NOMO-1 treated with DMSO at 0.1 percent for 48 hours (cell line): Measurements from ENCODE around the gene ZACN.
"Not testable (repeated sequence)": the region's sequence is repeated elsewhere in the genome, so short reads cannot be mapped to it uniquely, and the experiment has no call there.

ENCODE experiments used
- DNase-seq: peaks from one replicate; lab custom pipeline; 2025; ENCODE audit not compliant: unreplicated experiment; lab: John Stamatoyannopoulos, UW

Gene ZACN

GRCh38 chr17:76053246-76054111 lies 25.5 kb upstream of the ZACN start:
- DNase-seq = no peak

GRCh38 chr17:76054112-76054476 lies 24.9 kb upstream of the ZACN start:
- DNase-seq = no peak

DNA sequence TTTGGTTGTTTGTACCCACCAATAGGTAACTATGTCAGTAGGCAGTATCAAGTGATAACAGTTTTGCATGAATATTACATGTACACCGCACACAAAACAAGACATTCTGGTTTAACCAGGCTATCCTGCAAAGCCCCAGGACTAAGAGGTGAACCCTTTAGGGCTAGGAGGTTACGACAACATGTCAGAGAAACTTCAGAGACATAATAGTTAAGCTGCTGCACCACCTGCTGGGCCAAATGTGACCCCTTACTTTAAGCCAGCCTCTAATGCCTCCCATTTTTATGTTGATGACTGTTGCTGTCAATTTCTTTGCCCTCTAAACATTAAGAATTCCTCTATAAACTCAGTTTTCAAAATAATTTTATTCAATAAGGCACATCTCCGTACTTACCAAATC lies 22.1 kb upstream of the ZACN start:
- no peak for DNase-seq

DNA sequence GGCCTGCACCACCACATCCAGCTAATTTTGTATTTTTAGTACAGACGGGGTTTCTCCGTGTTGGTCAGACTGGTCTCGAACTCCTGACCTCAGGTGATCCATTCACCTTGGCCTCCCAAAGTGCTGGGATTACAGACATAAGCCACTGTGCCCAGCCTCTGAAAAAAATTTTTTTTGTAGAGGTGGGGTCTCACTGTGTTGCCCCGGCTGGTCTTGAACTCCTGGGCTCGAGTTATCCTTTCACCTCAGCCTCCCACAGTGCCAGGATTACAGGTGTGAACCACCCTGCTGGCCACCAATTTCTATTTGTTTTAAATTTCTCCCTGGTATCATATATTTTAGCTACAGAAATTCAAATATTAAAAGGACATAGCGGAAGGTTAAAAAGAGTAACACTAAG lies 20.7 kb upstream of the ZACN start:
- not testable (repeated sequence) for DNase-seq

- DNase-seq = no peak
Measured at GRCh38 chr17:76063875-76064546, 15.0 kb upstream of the ZACN start.

DNA sequence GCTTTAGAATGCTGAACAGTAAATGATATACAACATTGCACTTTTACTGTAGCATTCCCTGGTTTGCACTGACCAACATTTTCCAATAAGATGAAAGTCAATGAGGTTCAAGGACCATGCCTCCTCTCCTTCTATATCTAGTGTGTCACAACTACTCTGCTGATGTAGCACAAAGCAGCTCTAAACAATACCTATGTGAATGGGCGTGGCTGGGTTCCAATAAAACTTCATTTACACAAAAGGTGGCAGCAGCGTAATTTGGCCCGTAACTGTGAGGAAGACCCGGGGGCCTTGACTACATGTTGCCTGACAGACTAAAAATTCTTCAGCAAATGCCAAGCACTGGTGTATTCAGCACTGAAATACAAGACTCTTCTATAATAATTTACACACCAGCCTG lies 13.2 kb upstream of the ZACN start:
- DNase-seq = no peak

DNA sequence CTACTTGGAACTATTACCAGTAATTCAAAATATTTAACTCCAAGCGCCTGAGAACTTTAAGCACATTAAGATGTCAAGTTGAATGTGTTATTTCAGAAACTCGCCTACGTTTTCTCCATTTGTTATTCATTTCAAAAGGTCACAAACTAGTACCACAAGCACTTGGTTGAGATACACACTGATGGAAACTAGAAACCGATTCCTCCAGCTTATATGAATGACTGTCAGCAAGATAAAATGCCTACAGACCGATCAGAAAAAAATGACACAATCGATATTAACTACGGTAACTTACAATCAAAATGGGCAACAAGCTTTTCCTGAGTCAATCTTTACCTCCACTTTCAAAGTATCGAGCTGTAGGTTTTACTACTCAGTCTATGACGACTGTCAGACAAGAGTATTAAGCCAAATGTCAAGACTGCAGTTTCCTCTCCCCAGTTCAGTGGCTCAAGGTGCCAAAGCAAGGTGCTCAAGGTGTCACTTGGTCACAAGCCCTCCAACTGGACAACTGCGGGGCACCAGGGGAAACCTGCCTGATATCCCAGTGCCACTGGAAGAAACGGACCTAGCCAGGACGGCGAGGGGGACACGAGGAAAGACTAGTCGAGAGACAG lies 7.3 kb upstream of the ZACN start:
- DNase-seq = no peak

DNA sequence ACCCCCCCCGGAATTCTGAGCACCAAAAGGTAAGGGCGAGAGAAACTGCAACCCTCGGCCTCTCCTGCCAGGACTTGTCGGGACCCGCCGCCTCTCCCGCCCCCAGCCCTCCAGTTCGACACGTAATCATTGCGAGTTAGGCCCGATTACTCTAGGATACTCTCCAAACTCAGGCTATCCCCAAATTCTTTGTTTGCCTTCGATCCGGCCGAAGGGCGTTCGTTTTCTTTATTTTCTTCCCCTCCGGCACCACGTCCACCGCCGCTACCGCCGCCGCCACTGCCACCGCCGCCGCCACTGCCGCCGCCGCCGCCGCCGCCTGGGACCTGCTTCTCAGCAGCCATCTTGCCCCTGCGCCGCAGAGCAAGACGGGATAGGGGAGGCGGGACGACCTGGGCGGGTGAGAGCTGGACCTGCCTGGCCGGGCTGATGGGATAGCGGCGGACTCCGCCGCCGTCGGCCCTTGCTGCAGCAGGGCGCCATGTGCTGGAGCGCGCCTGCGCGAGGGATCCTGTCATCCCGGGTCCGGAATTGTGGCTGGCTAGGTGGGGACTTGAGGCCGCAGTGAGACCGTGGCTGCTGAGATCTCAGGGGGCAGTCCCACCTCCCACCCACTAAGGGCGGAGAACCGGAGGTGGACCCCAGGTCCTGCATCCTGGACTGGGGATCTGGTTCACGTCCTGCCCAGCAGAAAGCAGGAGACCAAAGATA lies 6.7 kb upstream of the ZACN start, which contains the start of gene SRP68:
Gene SRP68 (minus strand): TSS at position 370 of the 711 bp plus-strand sequence. CDS start 26 bp downstream, at position 344.
- DNase-seq = peak; percentile 83

GRCh38 chr17:76074390-76075363 lies 4.3 kb upstream of the ZACN start, which contains the start of gene GALR2:
GALR2 (plus strand) TSS chr17:76074781; CDS start chr17:76074884, 103 bp downstream.
- DNase-seq = no peak

GRCh38 chr17:76075364-76076145 lies 3.4 kb upstream of the ZACN start:
- peak; percentile 33 for DNase-seq

DNA sequence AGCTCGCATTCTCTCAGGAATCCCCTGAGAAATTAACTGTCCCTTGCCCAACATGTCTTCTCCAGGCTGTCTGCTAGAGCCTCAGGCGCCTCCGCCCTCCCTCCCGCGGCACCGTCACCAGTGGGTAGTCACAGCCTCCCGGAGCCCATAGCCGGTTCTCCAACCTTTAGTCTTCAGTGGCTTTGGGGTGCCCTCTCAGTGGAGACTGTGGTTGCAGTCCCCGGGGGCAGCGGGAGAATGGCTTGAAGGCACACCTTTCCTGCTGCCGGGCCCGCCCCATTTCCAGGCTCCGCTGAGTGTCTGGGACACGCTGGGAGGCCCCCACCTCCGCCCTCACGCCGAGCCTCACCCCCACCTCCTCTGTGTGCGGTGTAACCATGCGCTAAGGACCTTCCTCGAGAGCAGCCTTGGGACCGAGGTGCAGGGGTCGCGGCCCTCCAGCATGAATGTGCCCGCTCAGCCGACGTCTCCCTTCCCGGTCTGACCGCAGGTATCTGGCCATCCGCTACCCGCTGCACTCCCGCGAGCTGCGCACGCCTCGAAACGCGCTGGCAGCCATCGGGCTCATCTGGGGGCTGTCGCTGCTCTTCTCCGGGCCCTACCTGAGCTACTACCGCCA lies 2.7 kb upstream of the ZACN start:
- DNase-seq = no peak

GRCh38 chr17:76076765-76077583 lies 2.0 kb upstream of the ZACN start:
- DNase-seq = no peak

DNA sequence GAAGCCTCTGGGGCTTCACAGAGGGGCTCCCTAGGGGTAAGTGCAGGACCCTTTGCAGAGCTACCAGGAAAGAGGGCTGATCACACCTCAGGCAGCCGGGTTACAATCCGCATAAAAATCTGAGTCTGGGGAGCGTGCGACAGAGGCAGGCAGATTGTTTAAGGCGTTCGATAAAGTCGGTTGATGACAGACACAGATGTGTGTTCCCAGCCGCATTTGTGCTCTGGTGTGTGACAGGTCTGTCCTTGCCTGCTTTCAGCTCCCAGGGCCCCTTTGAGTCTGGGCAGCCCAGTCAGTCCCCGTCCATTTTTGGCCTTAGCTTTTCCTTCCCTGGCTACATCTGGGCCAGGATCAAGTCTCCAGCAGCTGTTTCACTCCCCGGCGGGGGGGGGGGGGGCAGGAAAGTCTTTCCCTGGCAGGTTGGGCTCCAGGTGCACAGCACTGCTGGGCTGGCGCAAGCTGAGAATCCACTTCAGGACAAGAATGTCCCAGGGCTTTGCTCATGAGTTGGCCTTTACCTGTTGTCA lies 1.3 kb upstream of the ZACN start:
- DNase-seq = no peak

DNA sequence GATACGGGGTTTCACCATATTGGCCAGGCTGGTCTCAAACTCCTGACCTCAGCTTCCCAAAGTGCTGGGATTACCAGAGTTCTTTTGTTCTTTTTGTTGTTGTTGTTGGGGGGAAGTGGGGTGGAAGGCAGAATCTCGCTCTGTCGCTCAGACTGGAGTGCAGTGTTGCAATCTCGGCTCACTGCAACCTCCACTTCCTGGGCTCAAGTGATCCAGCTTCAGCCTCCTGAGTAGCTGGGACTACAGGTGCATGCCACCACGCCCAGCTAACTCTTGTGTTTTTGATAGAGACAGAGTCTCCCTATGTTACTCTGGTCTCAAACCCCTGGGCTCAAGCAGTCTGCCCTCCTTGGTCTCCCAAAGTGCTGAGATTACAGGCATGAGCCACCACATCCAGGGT lies 612 bp upstream of the ZACN start:
- DNase-seq = not testable (repeated sequence)

DNA sequence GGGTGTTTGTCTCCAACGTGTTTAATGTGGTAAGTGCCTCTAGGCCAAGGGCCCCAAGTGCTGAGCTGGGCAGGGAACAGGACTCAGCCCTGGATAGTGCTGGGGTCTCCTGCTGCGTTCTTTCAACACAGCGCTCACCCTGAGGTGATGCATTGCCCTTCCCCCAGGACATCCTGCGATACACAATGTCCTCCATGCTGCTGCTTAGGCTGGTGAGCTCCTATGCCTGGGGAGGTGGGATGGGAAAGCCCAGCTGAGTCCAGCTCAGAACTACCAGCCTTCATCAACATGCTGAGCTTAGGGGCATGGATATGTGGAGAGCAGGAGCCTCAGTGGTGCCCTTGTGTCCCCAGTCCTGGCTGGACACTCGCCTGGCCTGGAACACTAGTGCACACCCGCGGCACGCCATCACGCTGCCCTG lies 563 bp downstream of the ZACN start:
- DNase-seq = no peak

DNA sequence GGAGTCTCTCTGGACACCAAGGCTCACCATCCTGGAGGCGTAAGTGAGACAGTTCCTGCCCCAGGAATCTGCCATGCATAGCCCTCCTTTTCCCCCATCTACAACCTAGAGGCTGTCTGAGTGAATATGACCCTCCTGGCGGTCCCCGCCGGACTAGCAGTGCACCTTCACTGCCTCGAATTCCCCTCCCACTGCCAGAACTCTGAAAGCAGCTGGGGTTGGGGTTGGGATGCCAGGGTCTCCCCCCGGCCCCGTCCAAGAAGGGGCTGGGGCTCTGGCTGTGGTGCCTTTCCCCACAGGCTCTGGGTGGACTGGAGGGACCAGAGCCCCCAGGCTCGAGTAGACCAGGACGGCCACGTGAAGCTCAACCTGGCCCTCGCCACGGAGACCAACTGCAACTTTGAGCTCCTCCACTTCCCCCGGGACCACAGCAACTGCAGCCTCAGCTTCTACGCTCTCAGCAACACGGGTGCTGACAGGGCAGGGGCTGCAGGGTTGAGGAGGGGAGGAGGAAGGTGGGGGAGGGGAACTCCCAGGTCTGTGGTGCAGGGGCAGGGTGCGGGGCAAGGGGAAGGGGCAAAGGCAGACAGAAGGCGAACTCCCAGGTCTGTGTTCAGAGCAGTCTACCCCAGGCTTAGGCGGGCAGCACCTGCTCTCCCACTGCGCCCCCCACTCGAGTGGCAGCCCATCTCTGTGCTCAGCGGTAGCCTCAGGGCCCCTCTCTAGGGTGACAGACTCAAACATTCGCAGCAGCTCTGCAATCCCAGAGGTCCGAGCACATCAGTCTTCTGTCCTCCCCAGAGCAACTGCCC lies 1.2 kb downstream of the ZACN start:
- no peak for DNase-seq

DNA sequence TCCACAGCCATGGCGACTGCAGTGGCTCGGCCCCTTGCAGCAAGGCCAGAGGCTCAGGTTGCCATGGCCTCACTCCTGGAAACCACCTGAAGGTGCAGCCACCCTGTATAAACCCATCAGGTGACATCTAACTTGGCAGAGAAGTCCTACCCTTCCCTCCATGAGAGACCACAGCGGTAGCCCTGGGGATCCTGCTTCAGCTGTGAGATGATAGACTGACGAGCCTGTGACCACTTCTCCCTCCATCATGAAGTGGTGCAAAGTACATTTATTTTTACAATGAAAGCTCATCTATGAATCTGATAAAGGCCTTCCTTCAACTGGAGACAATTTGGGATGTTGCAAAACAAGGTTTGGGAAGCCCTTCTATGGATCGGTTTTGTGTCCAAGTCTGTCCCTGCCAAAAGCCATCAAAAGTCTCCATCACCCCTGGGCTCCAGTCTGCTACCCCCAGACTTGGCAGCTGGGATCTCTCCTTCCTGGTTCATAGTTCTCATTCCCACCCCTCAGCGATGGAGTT lies 1.8 kb downstream of the ZACN start:
- no peak for DNase-seq
